ENCODE results near the gene NEDD8.

The NEDD8 gene

DNA sequence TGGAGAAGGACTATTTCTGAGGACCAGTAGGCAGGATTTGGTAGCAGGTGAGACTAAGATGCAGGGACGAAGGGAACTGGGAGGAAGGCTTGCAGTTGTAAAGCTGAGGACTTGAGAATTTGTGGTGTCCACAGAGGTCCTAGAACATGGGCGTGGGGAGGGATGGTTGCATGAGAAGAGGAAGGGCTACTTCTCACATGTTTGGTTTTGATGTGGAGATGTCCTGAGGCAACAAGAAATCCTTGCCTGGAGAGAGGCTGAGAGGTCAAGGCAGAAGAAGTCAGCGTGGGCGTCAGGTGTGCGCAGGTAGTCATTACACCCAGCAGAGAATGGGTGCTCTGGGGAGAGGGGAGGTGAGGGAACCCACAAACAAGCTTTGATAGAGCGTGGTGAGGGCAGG is 44.9 kb upstream of the NEDD8 start:
- TF ChIP-seq, protein P1, sequence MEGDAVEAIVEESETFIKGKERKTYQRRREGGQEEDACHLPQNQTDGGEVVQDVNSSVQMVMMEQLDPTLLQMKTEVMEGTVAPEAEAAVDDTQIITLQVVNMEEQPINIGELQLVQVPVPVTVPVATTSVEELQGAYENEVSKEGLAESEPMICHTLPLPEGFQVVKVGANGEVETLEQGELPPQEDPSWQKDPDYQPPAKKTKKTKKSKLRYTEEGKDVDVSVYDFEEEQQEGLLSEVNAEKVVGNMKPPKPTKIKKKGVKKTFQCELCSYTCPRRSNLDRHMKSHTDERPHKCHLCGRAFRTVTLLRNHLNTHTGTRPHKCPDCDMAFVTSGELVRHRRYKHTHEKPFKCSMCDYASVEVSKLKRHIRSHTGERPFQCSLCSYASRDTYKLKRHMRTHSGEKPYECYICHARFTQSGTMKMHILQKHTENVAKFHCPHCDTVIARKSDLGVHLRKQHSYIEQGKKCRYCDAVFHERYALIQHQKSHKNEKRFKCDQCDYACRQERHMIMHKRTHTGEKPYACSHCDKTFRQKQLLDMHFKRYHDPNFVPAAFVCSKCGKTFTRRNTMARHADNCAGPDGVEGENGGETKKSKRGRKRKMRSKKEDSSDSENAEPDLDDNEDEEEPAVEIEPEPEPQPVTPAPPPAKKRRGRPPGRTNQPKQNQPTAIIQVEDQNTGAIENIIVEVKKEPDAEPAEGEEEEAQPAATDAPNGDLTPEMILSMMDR (IDR thresholded peaks at IDR 0.05; ENCODE audit: borderline replicate concordance, insufficient read depth, low read depth, low read length): no peak
- H3K4me3 ChIP-seq (ENCODE audit: low read depth, low read length): no peak overlapping the region

DNA sequence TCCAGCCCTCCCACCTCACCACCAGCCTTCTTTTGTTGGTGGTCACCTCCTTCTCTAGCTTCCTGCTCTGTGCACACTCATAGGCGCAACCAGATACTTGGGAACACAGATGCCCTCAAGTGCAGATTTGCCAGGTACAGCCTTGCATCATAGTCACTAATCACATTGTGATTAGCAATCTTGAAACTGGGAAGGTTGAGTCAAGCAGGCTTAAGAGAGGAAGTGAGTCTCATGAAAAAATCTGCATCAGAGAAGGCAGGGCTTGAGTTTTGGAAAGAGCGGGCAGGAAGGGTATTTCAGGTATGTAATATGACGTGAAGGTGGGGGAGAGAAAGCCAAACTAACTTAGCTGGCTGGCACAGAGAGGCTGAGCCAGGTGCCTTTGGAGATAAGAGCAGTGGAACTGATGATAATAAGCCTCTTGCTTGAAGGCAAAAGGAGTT is 42.0 kb upstream of the NEDD8 start:
- H3K4me3 ChIP-seq (ENCODE audit: low read depth, low read length): no peak overlapping the region
- TF ChIP-seq, protein P1 (IDR thresholded peaks at IDR 0.05; ENCODE audit: borderline replicate concordance, insufficient read depth, low read depth, low read length): no peak

DNA sequence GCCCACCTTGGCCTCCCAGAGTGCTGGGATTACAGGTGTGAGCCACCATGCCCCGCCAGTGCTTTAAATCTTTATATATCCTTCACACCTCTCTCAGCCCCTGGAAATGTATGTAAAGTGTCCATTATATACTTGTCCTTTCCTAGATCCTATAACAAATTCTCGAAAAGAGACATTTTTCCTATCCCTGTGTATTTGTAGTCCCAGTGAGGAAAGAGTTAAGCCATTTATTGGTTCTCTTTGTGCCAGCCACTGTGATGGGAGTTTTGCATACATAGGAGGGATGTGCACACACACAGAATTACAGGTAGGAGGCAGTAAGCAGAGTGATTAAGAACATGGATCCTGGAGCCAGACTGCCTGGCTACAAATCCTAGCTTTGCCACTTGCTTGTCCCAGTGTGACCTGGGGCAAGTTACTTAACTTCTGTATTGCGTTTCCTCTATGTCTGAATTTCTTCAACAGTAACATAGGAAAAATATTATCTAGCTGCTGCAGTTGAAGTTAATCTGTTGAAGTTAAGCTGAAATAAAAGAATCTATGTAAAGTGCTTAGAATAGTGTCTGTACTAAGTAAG is 41.3 kb upstream of the NEDD8 start:
- TF ChIP-seq, protein P1 (IDR thresholded peaks at IDR 0.05; ENCODE audit: borderline replicate concordance, insufficient read depth, low read depth, low read length): no peak

DNA sequence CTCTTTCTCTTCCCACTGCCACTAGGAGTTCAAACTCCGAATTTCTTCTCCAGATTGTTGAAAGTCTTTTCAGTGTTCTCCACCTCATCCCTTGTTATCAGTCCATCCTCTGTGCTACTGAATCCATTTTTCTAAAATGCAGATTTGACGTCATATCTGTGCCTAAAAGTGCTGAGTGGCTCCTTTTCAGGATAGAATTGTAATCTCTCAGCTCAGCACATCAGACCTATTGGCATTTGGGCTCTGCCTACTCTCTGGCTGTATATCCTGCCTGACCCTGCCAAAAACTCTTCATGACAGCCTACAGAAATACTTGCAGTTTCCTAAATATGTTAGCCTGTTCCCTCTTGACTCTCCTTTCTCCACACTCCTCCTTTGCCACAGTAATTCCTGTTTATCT is 40.3 kb upstream of the NEDD8 start:
- H3K4me3 ChIP-seq (ENCODE audit: low read depth, low read length): no peak overlapping the region
- TF ChIP-seq, protein P1 (IDR thresholded peaks at IDR 0.05; ENCODE audit: borderline replicate concordance, insufficient read depth, low read depth, low read length): no peak

More for the DNA sequence above, 41.3 kb upstream of the NEDD8 start:
- H3K4me3 ChIP-seq (ENCODE audit: low read depth, low read length): no peak overlapping the region

DNA sequence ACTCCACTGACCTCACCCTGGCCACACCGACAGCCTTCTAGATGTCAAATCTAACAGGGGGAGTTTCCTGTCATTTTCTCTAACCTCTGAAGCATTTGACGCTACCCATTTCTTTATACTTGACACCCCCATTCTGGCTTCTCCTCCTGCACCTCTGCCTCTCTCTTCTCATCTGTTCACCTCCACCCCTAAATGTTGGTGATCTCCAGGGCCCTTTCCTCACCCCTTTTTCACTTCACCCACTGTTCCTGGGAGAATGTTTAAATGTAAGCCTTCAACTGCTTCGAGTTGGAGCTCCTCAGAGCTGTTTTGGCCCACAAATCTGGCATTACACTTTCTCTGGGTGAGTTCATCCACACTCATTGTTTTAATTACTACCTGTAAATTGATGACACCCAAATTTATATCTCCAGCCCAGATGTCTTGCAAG is 39.7 kb upstream of the NEDD8 start:
- TF ChIP-seq, protein P1 (IDR thresholded peaks at IDR 0.05; ENCODE audit: borderline replicate concordance, insufficient read depth, low read depth, low read length): no peak
- H3K4me3 ChIP-seq (ENCODE audit: low read depth, low read length): peak overlapping the region; percentile 67

DNA sequence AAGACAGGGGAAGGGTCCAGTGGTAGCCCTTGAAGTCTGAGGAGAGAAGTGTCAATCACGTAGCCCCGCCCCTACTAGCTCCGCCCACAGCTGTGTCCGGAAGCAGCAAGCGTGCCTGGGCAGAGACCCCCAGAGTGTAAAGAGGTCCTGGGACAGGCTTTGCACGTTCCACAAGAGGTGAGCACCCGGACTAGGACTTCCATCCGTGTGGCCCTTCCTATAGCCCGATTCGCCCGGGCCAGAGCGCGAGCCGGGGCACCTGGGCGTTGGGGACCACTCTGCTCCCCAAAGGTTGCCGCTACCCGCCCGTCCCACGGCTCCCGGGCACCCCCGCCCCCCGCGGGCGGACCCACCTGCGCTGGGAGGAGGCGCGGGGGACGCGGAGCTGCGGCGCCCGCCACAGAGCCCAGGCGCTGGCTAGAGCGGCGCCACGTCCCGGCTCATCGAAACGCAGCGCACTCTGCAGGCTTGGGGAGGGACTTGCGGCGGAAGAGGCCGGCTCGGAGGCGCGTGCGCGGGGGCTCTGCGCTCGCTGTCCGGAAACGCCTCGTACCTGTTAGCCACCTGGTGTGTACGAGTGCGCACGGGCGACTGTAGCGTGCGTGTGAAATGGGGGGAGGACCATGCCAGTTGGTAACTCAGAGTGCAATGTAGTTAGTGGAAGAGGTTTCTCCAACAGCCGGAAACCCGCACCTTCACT is 39.1 kb upstream of the NEDD8 start, which contains the start of gene RABGGTA:
Gene RABGGTA, minus strand, starts transcription at position 464 of the 700 bp plus-strand sequence. CDS start 482 bp downstream, outside the sequence.
- peak within 1 kb of the TSS; percentile 67 for H3K4me3 ChIP-seq (ENCODE audit: low read depth, low read length)
- TF ChIP-seq, protein P1 (IDR thresholded peaks at IDR 0.05; ENCODE audit: borderline replicate concordance, insufficient read depth, low read depth, low read length): peak; percentile 91

All from GM12875 (cell line).